GM12891 (cell line): ENCODE results near the gene PELO.

Experiments used
- POLR2A ChIP-seq: IDR thresholded peaks from 2 replicates; pipeline ENCODE4 v1.6.1; 2011; ENCODE audit warnings: low read depth, low read length, control low read depth
- POLR2AphosphoS5 ChIP-seq: IDR thresholded peaks from 2 replicates; pipeline ENCODE4 v1.6.1; 2011; ENCODE audit warnings: low read depth, low read length, control low read depth

- TF ChIP-seq POLR2A: no peak
- TF ChIP-seq POLR2AphosphoS5: no peak
Observed at GRCh38 chr5:52786949-52787599, 642 bp upstream of the PELO start.
